ENCODE results near the gene C6orf58.
"Not testable (repeated sequence)": the region's sequence is repeated elsewhere in the genome, so short reads cannot be mapped to it uniquely, and the experiment has no call there.

The C6orf58 gene

DNA sequence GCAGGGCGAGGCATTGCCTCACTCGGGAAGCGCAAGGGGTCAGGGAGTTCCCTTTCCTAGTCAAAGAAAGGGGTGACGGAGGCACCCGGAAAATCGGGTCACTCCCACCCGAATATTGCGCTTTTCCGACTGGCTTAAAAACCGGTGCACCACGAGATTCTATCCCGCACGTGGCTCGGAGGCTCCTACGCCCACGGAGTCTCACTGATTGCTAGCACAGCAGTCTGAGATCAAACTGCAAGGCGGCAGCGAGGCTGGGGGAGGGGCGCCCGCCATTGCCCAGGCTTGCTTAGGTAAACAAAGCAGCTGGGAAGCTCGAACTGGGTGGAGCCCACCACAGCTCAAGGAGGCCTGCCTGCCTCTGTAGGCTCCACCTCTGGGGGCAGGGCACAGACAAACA, 16.5 kb downstream of the C6orf58 start:
- DNase-seq = not testable (repeated sequence)

- no peak for DNase-seq
Measured at GRCh38 chr6:127606131-127606562, 29.2 kb downstream of the C6orf58 start.

GRCh38 chr6:127608554-127609270, 31.7 kb downstream of the C6orf58 start:
- no peak for DNase-seq

DNA sequence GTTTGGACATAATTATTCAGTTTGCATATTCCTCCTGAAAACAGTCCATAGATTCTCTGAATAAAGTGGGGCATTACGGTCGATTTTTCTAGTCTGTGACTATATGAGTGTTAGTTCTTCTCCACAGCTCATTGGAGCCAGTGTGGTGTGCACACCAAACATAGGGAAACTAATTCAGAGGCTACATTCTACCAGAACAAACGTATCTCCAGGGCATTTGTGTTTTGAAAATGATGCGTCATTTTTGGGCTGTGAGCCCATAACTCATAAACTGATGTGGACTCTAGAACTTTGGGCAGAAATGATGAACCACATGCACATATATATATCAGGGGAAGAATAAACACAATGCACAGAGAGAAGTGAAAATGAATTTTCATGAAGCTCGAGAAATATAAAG, 41.8 kb downstream of the C6orf58 start:
- no peak for DNase-seq

DNA sequence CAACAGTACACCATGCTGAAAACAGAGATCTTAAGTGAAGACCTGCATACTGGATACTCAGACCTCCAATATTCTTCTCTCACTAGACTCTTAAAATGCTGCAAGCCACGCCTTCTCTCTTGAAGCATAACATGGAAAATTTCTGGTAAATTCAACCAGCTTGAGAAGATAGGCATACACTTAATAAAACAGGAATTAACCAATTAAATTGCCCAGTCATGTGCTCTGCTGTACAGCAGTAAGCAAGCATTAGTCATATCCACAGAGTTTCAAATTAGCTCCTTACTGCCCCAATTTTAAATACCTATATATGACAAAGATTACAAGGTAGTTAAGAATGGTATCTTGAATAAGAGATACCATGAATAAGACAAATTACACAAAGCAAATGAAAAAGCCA, 53.8 kb downstream of the C6orf58 start:
- DNase-seq = no peak

GRCh38 chr6:127634178-127634577, 57.2 kb downstream of the C6orf58 start:
- DNase-seq = no peak

- DNase-seq = no peak
Measured at GRCh38 chr6:127635091-127635490, 58.1 kb downstream of the C6orf58 start.

DNA sequence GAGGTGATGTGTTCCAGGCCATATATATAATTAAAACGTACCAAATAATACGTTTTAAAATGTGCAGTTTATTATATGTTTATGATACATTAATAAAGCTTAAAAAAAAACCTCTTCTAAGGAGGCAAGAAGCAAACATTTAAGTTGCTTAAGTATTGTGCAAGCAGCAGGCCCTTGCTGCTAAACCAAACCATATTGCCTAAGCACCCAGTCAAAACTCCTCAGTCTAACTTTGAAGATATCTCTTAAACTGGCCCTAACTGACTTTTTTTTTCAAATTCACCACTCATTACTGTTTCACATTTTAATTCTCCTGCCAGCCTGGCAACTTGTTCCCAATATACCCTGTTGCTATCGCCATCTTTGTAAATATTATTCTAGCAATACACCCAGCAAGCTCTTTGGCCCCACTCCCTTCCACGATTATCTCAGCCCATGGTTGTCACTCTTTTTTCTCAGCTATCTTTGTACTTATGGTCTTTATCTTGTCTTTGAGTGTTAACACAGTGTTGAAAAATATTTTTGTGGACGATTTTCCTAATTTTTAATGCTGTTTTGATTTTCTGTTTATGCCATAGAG, 60.9 kb downstream of the C6orf58 start:
- DNase-seq = no peak
